Measurements from ENCODE around the gene CDC42SE1.

CDC42SE1 gene

DNA sequence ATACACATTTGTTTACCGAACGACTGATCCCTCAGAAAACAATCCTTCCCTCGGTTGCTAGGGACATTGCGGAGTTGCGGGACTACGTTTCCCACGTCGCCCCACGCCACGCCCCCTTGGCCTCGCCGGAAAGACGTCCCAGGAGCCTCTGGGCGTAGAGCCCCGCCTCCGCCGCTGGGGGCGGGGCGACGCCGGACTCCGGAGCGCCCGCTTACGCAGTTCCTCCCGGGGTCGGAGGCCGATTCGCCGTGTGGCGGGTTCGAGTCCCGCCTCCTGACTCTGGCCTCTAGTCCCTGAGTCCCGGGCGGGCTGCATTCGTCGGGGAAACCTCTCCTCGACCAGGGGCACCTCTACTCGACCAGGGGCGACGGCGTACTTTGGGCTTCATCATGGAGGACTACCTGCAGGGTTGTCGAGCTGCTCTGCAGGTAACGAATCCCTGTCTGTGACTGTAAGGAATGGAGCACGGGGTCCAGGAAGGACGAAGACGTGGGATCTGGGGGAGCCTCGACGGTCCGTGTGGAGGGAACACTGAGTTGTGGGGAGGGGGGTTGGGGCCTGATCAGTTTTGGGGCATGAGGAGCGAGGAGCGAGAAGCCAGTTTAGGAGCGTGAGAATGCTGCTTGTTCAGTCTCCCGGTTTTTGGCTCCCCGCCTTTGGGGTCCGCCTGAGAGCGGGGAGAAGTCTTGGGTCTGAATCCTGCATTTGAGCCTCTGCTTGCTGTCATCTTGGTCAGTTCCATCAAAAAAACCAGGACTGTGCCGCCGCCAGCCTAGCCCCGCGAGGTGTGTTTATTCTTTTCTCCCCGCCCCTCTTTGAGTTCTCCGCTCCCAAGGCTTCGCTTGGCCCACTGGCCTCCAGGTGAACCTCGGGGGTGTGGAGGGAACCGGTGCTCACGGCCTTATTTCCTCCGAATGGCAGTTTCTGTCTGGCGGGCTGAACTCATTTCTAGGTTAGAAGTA, 50.9 kb downstream of the CDC42SE1 start, which contains the start of gene PRUNE1:
TSS of gene PRUNE1 (plus strand) at position 206 of the 962 bp plus-strand sequence. CDS start at position 390, 184 bp downstream.
- DNase-seq (ENCODE audit: low spot score), result peak; percentile 88

DNA sequence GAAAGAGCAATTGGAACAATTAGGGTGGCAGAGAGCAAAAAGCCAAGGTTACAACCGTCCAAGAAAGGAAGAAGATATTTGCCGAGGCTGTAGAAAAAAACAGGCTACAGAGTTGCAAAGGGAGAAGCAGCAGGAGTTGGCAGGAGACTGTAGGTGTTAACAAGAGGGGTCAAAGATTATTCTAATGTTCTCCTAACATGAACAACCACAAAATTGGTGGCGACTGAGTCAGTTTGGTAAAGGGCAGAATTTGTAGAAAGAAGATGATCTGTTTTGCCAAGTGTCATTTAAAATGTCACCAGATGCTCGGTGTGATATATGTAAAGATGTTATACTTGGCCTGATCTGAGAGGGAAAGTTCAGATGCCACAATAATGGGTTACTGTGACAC, 51.6 kb downstream of the CDC42SE1 start:
- no peak for DNase-seq (ENCODE audit: low spot score)

DNA sequence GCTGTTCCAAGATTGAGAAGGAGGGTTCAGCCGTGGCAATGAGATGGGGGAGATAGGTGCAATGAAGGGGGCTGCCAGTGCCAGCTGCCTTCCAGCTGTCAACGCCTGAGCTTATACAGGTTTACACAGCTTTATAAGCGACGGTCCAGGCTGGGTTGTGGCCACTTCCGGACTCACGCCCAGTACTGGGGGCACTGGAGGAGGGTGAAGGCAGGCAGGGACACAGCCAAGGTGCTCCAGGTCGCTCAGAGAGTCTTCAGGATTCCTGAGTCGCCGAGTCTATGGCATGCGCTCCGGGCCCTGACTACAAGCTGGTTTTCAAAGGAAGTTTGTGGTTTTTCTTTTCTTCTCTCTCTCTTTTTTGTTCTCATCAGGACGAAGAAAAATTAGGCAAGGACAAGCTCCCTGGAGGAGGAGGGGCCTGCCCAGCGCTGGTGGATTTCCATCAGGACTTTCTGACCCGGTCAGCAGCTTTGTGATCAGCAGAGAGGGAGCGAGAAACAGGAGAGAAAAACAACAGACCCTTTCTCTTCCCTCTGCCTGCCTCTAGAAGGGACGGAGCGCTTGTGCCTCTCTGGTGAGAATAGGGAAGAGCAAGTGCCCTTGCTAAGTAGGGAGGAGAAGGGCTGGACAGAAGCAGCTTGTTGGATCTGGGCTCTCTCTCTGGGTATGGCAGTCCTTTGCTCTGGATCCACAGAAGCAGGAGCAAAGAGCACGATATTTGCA, 52.9 kb downstream of the CDC42SE1 start, which contains the start of gene MINDY1:
TSS of gene MINDY1 (minus strand) at position 576 of the 726 bp plus-strand sequence. CDS start 4,285 bp downstream, outside the sequence.
- DNase-seq (ENCODE audit: low spot score), result peak; percentile 73

DNA sequence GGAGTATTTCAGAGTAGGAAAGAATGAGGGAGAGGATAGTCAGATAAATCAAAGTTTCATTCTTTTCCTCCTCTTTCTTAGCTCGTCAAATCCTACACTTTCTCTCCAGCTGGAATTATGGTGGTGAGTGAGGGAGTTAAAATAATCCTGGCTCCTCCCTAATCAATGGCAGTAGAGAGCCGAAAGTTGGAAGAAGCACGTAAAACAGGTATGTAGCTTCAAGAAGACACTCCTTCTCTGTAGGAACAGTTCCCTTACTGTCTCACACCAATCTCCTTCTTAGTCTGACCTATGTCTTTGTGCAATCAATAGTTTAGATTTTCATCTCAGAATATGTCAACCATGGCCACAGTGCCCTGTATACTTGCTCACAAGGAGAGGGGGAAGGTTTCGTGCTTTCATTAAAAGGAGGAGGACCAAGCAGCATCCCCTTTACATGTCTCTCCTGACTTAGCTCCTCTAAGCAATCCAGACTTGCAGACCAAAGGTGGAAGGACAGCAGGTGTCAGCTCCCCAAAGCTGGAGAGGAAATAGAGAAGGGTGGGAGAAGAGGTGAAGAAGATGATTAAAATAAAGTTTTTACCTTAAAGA, 53.6 kb downstream of the CDC42SE1 start:
- DNase-seq (ENCODE audit: low spot score), result no peak

DNA sequence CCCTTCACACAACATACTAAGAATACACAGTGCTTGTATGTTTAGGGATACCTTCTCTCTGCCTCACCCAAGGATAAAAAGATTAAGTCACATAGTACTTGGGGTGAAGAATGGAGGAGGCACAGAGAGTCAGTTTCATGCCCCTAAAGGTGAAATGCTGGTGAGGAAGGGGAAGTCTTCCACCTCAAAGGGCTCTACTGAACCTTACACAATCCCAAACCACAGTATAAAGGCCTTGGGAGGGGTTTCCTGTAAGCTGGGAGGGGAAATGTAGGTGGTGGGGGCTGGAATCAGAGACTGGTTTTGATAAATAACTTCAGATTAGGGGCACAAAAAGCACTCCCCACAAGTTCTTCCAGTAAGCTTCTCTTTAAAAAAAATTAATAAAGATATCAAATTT, 56.2 kb downstream of the CDC42SE1 start:
- DNase-seq (ENCODE audit: low spot score), result no peak

DNA sequence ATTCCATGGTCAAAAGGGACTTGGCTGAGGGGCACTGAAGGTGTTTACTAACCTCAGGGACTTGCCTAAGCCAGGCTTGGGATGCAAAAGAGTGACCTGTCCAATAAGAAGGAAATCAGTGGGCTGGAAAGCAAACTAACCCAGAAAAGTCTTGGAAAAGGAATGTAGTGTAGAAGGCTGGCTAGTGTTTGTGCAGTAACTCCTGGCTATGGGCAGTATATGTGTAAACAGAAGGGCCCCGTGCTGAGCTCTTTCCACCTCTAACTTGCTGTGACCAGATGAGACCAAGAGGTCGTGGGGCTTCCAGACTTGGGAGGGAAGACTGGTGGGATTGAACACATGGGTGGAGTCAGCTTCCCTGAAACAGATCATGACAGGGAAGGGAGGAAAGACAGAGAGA, 56.8 kb downstream of the CDC42SE1 start:
- no peak for DNase-seq (ENCODE audit: low spot score)

DNA sequence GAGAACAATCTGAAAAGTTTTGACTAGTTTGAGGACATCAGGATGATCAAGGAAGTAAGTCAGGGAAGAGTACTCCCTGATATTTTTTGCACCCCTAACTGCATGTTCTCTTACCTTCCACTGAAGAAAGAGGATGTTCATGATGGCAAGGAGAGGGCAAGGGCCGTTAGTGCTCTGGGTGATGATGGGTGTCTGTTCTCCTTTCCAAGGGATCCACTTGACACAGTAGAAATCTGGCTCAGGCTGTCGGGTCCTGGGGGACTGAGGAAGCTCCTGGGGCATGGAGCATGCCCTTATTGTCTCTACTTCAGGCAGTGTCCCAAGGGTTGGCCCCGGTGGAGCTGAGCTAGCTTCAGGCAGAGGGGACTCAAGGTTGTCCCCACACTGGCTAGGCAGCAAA, 57.4 kb downstream of the CDC42SE1 start:
- no peak for DNase-seq (ENCODE audit: low spot score)

DNA sequence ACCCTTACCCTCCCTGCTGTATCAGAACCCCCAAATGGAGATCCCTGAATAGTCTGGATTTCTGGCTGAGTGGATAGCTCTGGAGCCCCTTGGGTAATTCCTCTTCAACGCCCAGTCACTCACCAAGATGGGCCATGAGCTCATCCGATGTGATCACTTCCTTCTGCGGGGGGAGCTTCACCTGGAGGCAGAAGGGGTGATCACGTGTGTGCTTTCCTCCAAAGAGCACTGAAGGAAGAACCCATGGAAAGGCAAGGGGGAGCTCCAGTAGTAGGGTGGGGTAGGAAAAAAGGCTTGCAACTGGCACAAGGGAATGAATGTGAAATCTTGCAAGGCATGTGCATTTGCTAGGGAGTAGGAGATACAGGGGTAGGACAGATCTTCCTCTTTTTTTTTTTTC, 57.8 kb downstream of the CDC42SE1 start:
- DNase-seq (ENCODE audit: low spot score), result no peak
